HG03039 (cell line): ENCODE results near the gene TLCD2.
"Not testable (repeated sequence)": the region's sequence is repeated elsewhere in the genome, so short reads cannot be mapped to it uniquely, and the experiment has no call there.

Source experiments
- ATAC-seq: cut with Tn5 transposase; IDR thresholded peaks from one replicate; pipeline ENCODE4 v1.9.1; 2021; ENCODE audit warnings: mild to moderate bottlenecking, moderate library complexity; ENCODE audit not compliant: unreplicated experiment

The TLCD2 gene

DNA sequence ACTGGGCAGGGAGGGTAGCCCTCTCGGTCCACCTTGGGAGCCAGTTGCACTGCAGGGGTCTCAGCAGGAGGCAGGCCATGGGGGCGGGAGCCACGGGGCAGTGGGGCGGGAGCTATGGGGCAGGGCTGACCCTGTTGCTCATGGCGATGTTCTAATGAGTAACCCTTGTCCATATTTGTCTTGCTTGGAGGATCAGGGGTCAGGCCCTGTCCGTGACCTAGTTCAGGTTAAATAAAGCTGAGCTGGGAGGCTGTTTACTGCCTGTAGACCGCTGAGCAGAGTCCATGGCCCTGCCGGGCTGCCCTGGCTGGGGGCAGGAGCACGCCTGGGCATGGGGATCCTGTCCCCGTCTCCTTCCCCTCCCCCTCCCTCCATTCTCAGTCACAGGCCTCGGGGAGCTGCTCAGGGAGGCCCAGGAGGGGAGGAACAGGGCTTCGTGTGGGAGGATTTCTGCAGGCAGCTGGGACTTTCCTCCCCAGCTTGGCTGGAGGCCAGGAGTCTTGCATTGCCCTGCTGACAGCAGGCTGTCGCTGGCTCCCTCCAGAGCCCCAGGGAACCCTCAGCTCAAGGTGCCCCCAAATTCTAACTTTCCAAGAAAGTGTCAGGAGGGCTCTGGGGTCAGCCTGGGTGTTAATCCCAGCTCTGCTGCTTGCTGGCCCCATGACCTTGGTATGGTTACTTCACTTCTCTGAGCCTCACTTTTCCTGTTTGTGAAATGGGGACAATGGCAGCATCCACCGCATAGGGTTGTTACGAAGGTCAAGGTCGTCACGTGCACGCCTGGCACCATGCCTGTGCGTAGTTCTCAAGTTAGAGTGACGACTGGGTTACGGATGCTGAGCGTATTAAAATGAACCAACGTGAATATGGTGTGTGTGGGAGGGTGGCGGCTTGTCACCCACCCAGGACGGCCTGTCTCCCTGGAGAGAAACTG, 26.4 kb upstream of the TLCD2 start:
- ATAC-seq: no peak

DNA sequence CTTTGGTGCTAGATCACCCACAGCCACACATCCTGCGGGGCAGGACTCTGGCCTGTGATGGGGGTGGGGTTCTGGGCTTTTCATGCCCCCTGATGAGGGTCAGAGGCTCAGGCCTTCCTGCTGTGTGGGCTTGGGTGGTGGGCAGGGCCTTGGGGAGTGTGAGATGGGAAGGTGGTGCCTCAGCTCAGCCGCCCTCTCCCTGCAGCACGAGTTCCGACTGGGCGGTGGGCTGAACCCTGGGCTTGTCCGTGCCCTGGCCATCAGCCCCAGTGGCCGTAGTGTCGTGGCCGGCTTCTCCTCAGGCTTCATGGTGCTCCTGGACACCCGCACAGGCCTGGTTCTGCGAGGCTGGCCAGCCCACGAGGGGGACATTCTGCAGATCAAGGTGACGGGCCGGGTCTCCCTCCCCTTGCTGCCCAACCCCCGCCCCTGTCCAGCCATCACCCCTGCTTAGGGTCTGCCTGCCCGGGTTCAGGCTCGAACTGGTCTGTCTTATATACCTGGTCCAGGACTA, 25.7 kb upstream of the TLCD2 start:
- ATAC-seq: no peak

- ATAC-seq: no peak
Measured at GRCh38 chr17:1735418-1735817, 25.2 kb upstream of the TLCD2 start.

- ATAC-seq: no peak
Measured at GRCh38 chr17:1733759-1734158, 23.6 kb upstream of the TLCD2 start.

- ATAC-seq: no peak
Measured at GRCh38 chr17:1732833-1733321, 22.7 kb upstream of the TLCD2 start.

GRCh38 chr17:1732241-1732832, 22.2 kb upstream of the TLCD2 start:
- no peak for ATAC-seq

DNA sequence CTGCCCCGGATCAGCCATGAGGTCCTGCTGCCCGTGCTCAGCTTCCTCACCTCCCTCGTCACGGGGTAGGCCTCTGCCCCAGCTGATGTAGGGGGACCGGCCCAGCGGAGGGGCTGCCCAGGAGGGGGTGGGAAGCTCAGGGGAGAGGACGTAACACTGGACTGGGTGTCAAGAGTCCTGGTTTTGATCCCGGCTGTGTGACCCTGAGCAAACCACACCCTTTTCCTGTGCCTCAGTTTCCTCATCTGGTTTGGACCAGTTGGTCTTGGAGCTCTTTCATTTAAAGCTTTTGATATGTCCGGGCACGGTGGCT, 21.0 kb upstream of the TLCD2 start:
- no peak for ATAC-seq

DNA sequence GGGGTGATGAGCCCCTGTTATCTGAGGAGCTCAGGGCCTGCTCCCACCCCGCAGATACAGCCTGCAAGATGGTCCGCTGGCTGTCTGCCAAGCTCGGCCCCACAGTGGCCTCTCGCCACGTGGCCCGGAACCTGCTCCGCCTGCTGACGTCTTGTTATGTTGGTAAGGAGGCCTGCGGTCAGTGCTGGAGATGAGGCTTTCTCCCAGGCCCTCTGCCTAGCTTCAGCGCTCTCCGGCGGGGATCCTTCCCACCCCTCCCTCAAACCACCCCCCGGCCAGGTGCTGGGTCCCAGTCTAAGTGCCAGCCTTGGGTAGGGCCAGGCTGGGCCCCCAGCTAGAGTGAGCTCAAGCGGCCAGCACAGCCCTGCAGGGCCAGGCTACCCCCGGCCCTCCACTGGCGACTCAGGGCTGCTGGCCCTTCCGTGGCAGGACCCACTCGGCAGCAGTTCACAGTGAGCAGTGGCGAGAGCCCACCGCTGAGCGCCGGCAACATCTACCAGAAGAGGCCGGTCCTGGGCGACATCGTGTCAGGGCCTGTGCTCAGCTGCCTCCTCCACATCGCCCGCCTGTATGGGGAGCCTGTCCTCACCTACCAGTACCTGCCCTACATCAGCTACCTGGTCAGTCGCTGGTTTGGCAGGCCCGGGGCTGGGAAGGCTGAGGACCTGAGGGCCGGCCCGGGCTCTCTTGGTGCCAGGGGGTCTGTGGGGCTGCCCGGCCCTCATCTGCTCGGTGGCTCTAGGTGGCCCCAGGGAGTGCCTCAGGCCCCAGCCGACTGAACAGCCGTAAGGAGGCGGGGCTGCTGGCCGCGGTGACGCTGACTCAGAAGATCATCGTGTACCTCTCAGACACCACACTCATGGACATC, 20.4 kb upstream of the TLCD2 start:
- no peak for ATAC-seq

DNA sequence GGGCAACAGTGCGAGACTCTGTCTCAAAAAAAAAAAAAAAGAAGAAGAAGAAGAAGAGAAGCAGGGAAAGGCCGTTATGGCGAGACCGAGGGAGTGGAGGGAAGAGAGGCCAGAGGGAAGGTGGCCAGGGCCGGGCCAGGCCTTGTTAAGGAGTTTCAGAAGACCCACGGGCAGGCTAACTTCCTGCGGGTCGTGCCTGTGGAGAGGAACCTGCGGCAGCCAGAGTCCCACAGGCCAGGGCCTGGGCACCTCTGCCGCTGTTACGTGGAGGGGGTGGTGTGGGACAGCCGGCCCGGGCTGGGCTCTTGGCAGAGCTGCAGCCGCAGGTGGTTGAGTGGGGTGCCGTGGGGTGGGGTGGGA, 19.8 kb upstream of the TLCD2 start:
- no peak for ATAC-seq

GRCh38 chr17:1727876-1728630, 17.9 kb upstream of the TLCD2 start:
- ATAC-seq: no peak

- no peak for ATAC-seq
Measured at GRCh38 chr17:1727258-1727789, 17.1 kb upstream of the TLCD2 start.

- ATAC-seq: no peak
Measured at GRCh38 chr17:1726626-1727257, 16.6 kb upstream of the TLCD2 start.

DNA sequence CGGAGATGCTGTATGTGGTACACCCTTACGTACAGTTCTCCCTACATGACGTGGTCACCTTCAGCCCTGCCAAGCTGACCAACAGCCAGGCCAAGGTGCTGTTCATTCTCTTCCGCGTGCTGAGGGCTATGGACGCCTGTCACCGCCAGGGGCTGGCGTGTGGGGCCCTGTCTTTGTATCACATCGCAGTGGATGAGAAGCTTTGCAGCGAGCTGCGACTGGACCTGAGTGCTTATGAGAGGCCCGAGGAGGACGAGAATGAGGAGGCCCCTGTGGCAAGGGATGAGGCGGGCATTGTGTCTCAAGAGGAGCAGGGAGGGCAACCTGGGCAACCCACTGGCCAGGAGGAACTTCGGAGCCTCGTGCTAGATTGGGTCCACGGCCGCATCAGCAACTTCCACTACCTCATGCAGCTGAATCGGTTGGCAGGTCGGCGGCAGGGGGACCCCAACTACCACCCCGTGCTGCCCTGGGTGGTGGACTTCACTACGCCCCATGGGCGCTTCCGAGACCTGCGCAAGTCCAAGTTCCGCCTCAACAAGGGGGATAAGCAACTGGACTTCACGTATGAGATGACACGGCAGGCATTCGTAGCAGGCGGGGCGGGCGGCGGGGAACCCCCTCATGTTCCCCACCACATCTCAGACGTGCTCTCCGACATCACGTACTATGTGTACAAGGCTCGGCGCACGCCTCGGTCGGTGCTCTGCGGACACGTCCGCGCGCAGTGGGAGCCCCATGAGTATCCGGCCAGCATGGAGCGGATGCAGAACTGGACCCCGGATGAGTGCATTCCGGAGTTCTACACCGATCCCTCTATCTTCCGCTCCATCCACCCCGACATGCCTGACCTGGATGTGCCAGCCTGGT, 15.7 kb upstream of the TLCD2 start:
- ATAC-seq: no peak

DNA sequence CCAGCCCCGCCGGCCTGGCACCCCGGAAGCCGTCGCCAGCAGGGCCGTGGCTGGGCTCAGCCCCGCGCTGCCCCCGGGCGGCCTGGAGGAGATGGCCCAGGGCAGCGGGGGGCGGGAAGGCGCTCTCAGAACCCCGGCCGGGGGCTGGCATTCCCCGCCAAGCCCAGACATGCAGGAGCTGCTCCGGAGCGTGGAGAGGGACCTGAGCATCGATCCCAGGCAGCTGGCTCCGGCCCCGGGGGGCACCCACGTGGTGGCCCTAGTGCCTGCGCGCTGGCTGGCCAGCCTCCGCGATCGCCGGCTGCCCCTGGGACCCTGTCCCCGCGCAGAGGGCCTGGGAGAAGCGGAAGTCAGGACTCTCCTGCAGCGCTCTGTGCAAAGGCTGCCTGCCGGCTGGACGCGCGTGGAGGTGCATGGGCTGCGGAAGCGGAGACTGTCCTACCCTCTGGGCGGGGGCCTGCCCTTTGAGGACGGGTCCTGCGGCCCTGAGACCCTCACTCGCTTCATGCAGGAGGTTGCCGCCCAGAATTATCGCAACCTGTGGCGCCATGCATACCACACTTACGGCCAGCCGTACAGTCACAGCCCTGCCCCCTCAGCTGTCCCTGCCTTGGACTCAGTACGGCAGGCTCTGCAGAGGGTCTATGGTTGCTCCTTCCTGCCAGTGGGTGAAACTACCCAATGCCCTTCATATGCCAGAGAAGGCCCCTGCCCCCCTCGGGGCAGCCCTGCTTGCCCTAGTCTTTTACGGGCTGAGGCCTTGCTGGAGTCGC, 14.9 kb upstream of the TLCD2 start:
- ATAC-seq: peak; percentile 10

- ATAC-seq: peak; percentile 55
Measured at GRCh38 chr17:1724351-1724868, 14.2 kb upstream of the TLCD2 start, which contains the start of gene WDR81. Gene WDR81 (plus strand): TSS chr17:1724704. CDS start chr17:1724960, 256 bp downstream.

DNA sequence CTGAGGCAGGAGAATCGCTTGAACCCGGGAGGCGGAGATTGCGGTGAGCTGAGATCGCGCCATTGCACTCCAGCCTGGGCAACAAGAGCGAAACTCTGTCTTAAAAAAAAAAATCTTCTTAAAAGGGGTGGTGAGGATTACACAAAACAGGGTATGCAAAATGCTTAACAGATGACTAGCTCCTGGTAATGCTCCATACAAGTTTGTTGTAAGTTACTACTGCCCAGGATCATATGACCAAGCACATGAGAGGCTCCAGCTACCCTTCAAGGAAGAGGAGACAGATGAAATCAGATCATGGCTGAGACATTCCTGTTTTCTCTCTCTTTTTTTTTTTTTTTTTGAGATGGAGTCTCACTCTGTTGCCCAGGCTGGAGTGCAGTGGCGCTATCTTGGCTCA, 11.8 kb upstream of the TLCD2 start:
- ATAC-seq: not testable (repeated sequence)

DNA sequence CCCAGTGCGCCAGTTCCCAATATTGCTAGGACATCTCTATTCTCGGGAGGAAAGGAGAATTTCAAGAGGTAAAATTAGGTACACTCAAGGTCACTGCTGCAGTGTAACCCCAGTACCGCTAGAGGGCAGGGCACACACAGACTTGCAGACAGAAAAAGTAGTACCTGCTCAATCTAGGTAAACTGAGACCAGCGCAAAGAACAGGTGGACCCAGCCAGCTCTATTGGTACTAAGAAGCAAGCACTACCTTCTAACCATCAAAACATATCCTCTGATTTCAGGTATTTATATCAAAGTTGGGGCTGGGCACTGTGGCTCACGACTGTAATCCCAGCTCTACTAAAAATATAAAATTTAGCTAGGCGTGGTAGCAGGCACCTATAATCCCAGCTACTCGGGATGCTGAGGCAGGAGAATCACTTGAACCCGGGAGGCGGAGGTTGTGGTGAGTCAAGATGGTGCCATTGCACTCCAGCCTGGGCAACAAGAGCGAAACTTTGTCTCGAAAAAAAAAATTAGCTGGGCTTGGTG, 10.7 kb upstream of the TLCD2 start:
- no peak for ATAC-seq
